Sigmoid colon (tissue), 7 donors: Measurements from ENCODE around the gene ERGIC1. TPM values are rescaled to one million over a fixed set of nuclear protein-coding genes. Genes with fewer than 3 reads are reported as not detected.

Source experiments
- DNase-seq: peaks from one replicate; pipeline ENCODE4 v3.0.0-alpha.2; 2019
- H3K27ac ChIP-seq, 4 donors: fragments of 200-600 bp; sonication (generic); one replicate each; pipeline ENCODE4 v1.5.1; 2016 to 2019; ENCODE audit warnings: mild to moderate bottlenecking in 1 of 4
- H3K27me3 ChIP-seq, 3 donors: fragments of 200-600 bp; sonication (generic); one replicate each; pipeline ENCODE4 v1.5.1; 2019; ENCODE audit warnings: mild to moderate bottlenecking in 1 of 3
- H3K36me3 ChIP-seq, 4 donors: fragments of 200-600 bp; sonication (generic); one replicate each; pipeline ENCODE4 v1.5.1; 2016 to 2019
- H3K4me1 ChIP-seq, 4 donors: fragments of 200-600 bp; sonication (generic); one replicate each; pipeline ENCODE4 v1.5.1; 2017 to 2019
- H3K4me3 ChIP-seq, 4 donors: fragments of 200-600 bp; sonication (generic); one replicate each; pipeline ENCODE4 v1.5.1; 2017 to 2019; ENCODE audit warnings: mild to moderate bottlenecking in 2 of 4, moderate library complexity in 1 of 4
- H3K9me3 ChIP-seq, 4 donors: fragments of 200-600 bp in 3 of 4; sonication (generic) in 3 of 4; one replicate each; pipeline versions ENCODE4 v1.5.1 to v1.6.1; 2013 to 2019
- CTCF ChIP-seq, 4 experiments: fragments of 450-650 bp in 3 of 4; fragments of 200-600 bp in 1 of 4; IDR thresholded peaks; one replicate each; pipeline ENCODE4 v1.5.1; 2016 to 2019; ENCODE audit warnings: antibody characterized with exemption in 4 of 4, mild to moderate bottlenecking in 3 of 4, moderate library complexity in 2 of 4
- EP300 ChIP-seq, 4 donors: sonication (generic); formaldehyde crosslinking; IDR thresholded peaks; one replicate each; pipeline ENCODE4 v1.6.1; 2017; ENCODE audit warnings: antibody characterized with exemption in 4 of 4
- POLR2A ChIP-seq, 2 donors: fragments of 450-650 bp; IDR thresholded peaks; one replicate each; pipeline ENCODE4 v1.6.1; 2016; ENCODE audit warnings: antibody characterized with exemption in 2 of 2, mild to moderate bottlenecking in 2 of 2, moderate library complexity in 2 of 2
- POLR2AphosphoS5 ChIP-seq, 4 donors: sonication (generic); formaldehyde crosslinking; IDR thresholded peaks; one replicate each; pipeline ENCODE4 v1.6.1; 2017; ENCODE audit warnings: antibody characterized with exemption in 4 of 4
- WGBS, 2 donors: extraction: QIAGEN DNeasy Blood & Tissue Kit; methylation state at CpG; one replicate each; pipeline ENCODE4 v1.1.7; 2013; 5-methylcytosine and 5-hydroxymethylcytosine counted together
- intact Hi-C: fragments of 100-400 bp; cut with DNase I; formaldehyde crosslinking; loops from one replicate; pipeline ENCODE4 v1.15.1; 2023
- polyA plus RNA-seq, 3 donors: library from polyadenylated mRNA; stranded (reverse); fragments of 200-250 nt; gene quantifications; one replicate each; pipeline ENCODE4 v1.2.3, GENCODE V29; 2013
- total RNA-seq, 4 donors: library from RNA; depleted of rRNA; stranded (reverse); fragments of >200 nt; gene quantifications; one replicate each; pipeline ENCODE4 v1.1.0, GENCODE V29; 2016
- donor health status: healthy with polysubstance abuse.
- donor health status: Bipolar disorder and iron deficiency.
- donor health status: healthy.

ERGIC1 gene
- total and polyA plus RNA-seq, 7 donors: 80.6 to 160 (median 117) TPM

GRCh38 chr5:172827841-172828240 is 6.2 kb upstream of the ERGIC1 start:
- 87 to 89% methylated on average over 2 of the region's 2 CpGs for WGBS, 2 donors
- Histone ChIP-seq H3K36me3 (no peaks in the 10 kb centered on the region), H3K9me3 (peaks cover 0 to 6% (median 2%) of the 10 kb centered on the region in 4 donors), H3K4me1 (no peaks in the 10 kb centered on the region), H3K27ac (no peak overlapping the region), H3K4me3 (no peak overlapping the region), H3K27me3 (no peaks in the 10 kb centered on the region)
- intact Hi-C loops: no loop called here
- DNase-seq: no peak
- TF ChIP-seq POLR2AphosphoS5 (IDR thresholded peaks at IDR 0.05) (no peak), POLR2A (IDR thresholded peaks at IDR 0.05) (no peak), EP300 (IDR thresholded peaks at IDR 0.05) (no peak)

- Histone ChIP-seq H3K36me3 (no peaks in the 10 kb centered on the region), H3K27ac (no peak overlapping the region), H3K4me1 (peaks cover 0 to 9% (median 5%) of the 10 kb centered on the region in 4 donors), H3K4me3 (no peak overlapping the region), H3K9me3 (peaks cover 0 to 6% (median 2%) of the 10 kb centered on the region in 4 donors), H3K27me3 (no peaks in the 10 kb centered on the region)
- DNase-seq: no peak
- intact Hi-C loops: no loop called here
- no peak for TF ChIP-seq EP300 (IDR thresholded peaks at IDR 0.05)
- 61 to 76% methylated on average over 6 of the region's 6 CpGs for WGBS, 2 donors
Measured at GRCh38 chr5:172828911-172829431, 5.1 kb upstream of the ERGIC1 start.

GRCh38 chr5:172830275-172830799 is 3.7 kb upstream of the ERGIC1 start:
- TF ChIP-seq EP300 (IDR thresholded peaks at IDR 0.05) (no peak), CTCF (IDR thresholded peaks at IDR 0.05) (no peak), POLR2AphosphoS5 (IDR thresholded peaks at IDR 0.05) (no peak), POLR2A (IDR thresholded peaks at IDR 0.05) (no peak)
- Histone ChIP-seq H3K4me3 (no peak overlapping the region), H3K9me3 (peaks cover 0 to 6% (median under 1%) of the 10 kb centered on the region in 4 donors), H3K36me3 (no peaks in the 10 kb centered on the region), H3K27ac (no peak overlapping the region), H3K4me1 (peaks cover 0 to 17% (median 11%) of the 10 kb centered on the region in 4 donors), H3K27me3 (no peaks in the 10 kb centered on the region)
- 90 to 93% methylated on average over 1 of the region's 1 CpG for WGBS, 2 donors
- intact Hi-C loops: no loop called here
- no peak for DNase-seq

- intact Hi-C loops: no loop called here
- DNase-seq: no peak
- Histone ChIP-seq H3K36me3 (no peaks in the 10 kb centered on the region), H3K4me3 (no peak overlapping the region), H3K9me3 (peaks cover 0 to under 1% (median 0%) of the 10 kb centered on the region in 4 donors), H3K27me3 (no peaks in the 10 kb centered on the region), H3K27ac (no peak overlapping the region), H3K4me1 (peaks cover 0 to 24% (median 18%) of the 10 kb centered on the region in 4 donors)
- WGBS, 2 donors: 81 to 83% methylated on average over 14 of the region's 14 CpGs
- peak in 1 of 4 donors; percentile 18 for TF ChIP-seq POLR2AphosphoS5 (IDR thresholded peaks at IDR 0.05)
- no peak for TF ChIP-seq POLR2A (IDR thresholded peaks at IDR 0.05)
Measured at GRCh38 chr5:172830876-172831662, 3.0 kb upstream of the ERGIC1 start.

- Histone ChIP-seq H3K9me3 (no peaks in the 10 kb centered on the region), H3K27me3 (no peaks in the 10 kb centered on the region), H3K27ac (peak overlapping the region; percentile 86 to 96 (median 92)), H3K4me1 (peaks cover 0 to 40% (median 34%) of the 10 kb centered on the region in 4 donors), H3K36me3 (no peaks in the 10 kb centered on the region), H3K4me3 (no peak overlapping the region)
- intact Hi-C loops: no loop called here
- no peak for DNase-seq
- TF ChIP-seq CTCF (IDR thresholded peaks at IDR 0.05) (no peak), POLR2AphosphoS5 (IDR thresholded peaks at IDR 0.05) (no peak), EP300 (IDR thresholded peaks at IDR 0.05) (no peak), POLR2A (IDR thresholded peaks at IDR 0.05) (no peak)
- 76 to 85% methylated on average over 14 of the region's 14 CpGs for WGBS, 2 donors
Measured at GRCh38 chr5:172832383-172833315, 1.4 kb upstream of the ERGIC1 start.
